OCI-LY7 (cell line): ENCODE data around the gene XRCC4. TPM values are rescaled to one million over a fixed set of nuclear protein-coding genes. Genes with fewer than 3 reads are reported as not detected.

ENCODE experiments used
- BruUV-seq: library from RNA; stranded (reverse); fragments of 400-500 nt; replicated peaks from 2 replicates; lab custom pipeline; 2021; lab: Mats Ljungman, UMichigan
- CTCF ChIA-PET: fragments of 300-600 bp; sonication (Branson Sonifier 250); formaldehyde crosslinking; loops from one replicate; lab custom pipeline; 2022; ENCODE audit warnings: antibody characterized with exemption; ENCODE audit not compliant: unreplicated experiment; lab: Charles Lee
- POLR2A ChIA-PET: fragments of 300-600 bp; sonication (Branson Sonifier 250); formaldehyde crosslinking; loops from one replicate; lab custom pipeline; 2022; ENCODE audit warnings: antibody characterized with exemption; lab: Charles Lee
- DNase-seq: peaks from one replicate; pipeline ENCODE4 v3.0.0-alpha.2; 2015; ENCODE audit warnings: low spot score
- H2AFZ ChIP-seq: fragments of 200-600 bp; sonication (generic), shearing (Covaris generic); 2 replicates; pipeline ENCODE4 v1.6.1; 2014; ENCODE audit warnings: mild to moderate bottlenecking, antibody characterized with exemption, low read length, moderate library complexity
- H3K27ac ChIP-seq: fragments of 200-600 bp; sonication (generic); 2 replicates; pipeline ENCODE4 v1.5.1; 2014; ENCODE audit warnings: mixed run types, low read depth, mild to moderate bottlenecking, moderate library complexity, low read length, inconsistent platforms; ENCODE audit not compliant: poor library complexity, severe bottlenecking
- H3K36me3 ChIP-seq: fragments of 200-600 bp; sonication (generic); 2 replicates; pipeline ENCODE4 v1.6.1; 2014; ENCODE audit warnings: mild to moderate bottlenecking, antibody characterized with exemption, low read length, moderate library complexity, mixed read lengths; ENCODE audit not compliant: insufficient read depth
- H3K4me1 ChIP-seq: fragments of 200-600 bp; sonication (generic); 2 replicates; pipeline ENCODE4 v1.5.1; 2014; ENCODE audit warnings: mild to moderate bottlenecking, low read length; ENCODE audit not compliant: insufficient read depth, poor library complexity, severe bottlenecking
- H3K4me2 ChIP-seq: fragments of 200-600 bp; sonication (generic); 2 replicates; pipeline ENCODE4 v1.6.1; 2014; ENCODE audit warnings: mild to moderate bottlenecking, low read length
- H3K4me3 ChIP-seq: fragments of 200-600 bp; sonication (generic); 2 replicates; pipeline ENCODE4 v1.5.1; 2014; ENCODE audit warnings: mild to moderate bottlenecking, low read depth, low read length; ENCODE audit not compliant: poor library complexity, severe bottlenecking
- H3K79me2 ChIP-seq: fragments of 200-600 bp; sonication (generic); 2 replicates; pipeline ENCODE4 v1.6.1; 2016; ENCODE audit warnings: low read depth, mild to moderate bottlenecking, low read length, moderate library complexity, mixed read lengths; ENCODE audit not compliant: insufficient read depth
- H3K9me2 ChIP-seq: fragments of 200-600 bp; sonication (generic); 2 replicates; pipeline ENCODE4 v1.6.1; 2016; ENCODE audit warnings: mild to moderate bottlenecking, low read length, mixed read lengths; ENCODE audit not compliant: insufficient read depth
- H3K9me3 ChIP-seq: fragments of 200-600 bp; sonication (generic); 2 replicates; pipeline ENCODE4 v1.6.1; 2014; ENCODE audit warnings: mild to moderate bottlenecking, mixed run types, low read length, mixed read lengths
- H4K20me1 ChIP-seq: fragments of 200-600 bp; sonication (generic); 2 replicates; pipeline ENCODE4 v1.6.1; 2014; ENCODE audit warnings: mild to moderate bottlenecking, antibody characterized with exemption, low read length, moderate library complexity, mixed read lengths; ENCODE audit not compliant: insufficient read depth
- CTCF ChIP-seq: fragments of 200-600 bp; sonication (generic); conservative IDR thresholded peaks from 2 replicates; pipeline ENCODE4 v1.5.1; 2014; ENCODE audit warnings: mild to moderate bottlenecking, antibody characterized with exemption, low read length, moderate library complexity, mixed read lengths
- EZH2phosphoT487 ChIP-seq: fragments of 200-600 bp; sonication (generic); IDR thresholded peaks from 2 replicates; pipeline ENCODE4 v1.6.1; 2018; ENCODE audit warnings: low read depth, borderline replicate concordance, mild to moderate bottlenecking, mixed run types, antibody characterized with exemption, low read length, moderate library complexity, mixed read lengths
- intact Hi-C: fragments of 100-400 bp; cut with micrococcal nuclease; formaldehyde crosslinking; loops from one replicate; pipeline ENCODE4 v1.10.0; 2022; ENCODE audit not compliant: unreplicated experiment
- total RNA-seq, 2 experiments: library from RNA; depleted of rRNA in 1 of 2; stranded (reverse); fragments of >200 nt in 1 of 2; shearing (Covaris generic) in 1 of 2; gene quantifications; 2 replicates each; pipeline ENCODE4 v1.2.3, GENCODE V29; 2014 to 2022

Gene XRCC4
- total RNA-seq, 2 experiments from 2014 or later, result 14.5 to 23.3 TPM

- Histone ChIP-seq H3K27ac (no peak overlapping the region), H3K4me1 (no peaks in the 10 kb centered on the region), H3K9me2 (no peaks in the 10 kb centered on the region), H3K9me3 (no peaks in the 10 kb centered on the region), H4K20me1 (no peaks in the 10 kb centered on the region), H2AFZ (no peak overlapping the region), H3K4me3 (no peak overlapping the region), H3K79me2 (no peaks in the 10 kb centered on the region), H3K36me3 (no peaks in the 10 kb centered on the region), H3K4me2 (no peak overlapping the region)
- TF ChIP-seq CTCF, result no peak
- no peak for TF ChIP-seq EZH2phosphoT487
- intact Hi-C loops, result no loop called here
- ChIA-PET POLR2A (no interaction called here), CTCF (no interaction called here)
- no peak for DNase-seq
- no TSS peak for BruUV-seq
These were observed 297.9 kb downstream of the XRCC4 start for GRCh38 chr5:83375049-83375745.

GRCh38 chr5:83376461-83376860 lies 299.1 kb downstream of the XRCC4 start:
- Histone ChIP-seq H3K79me2 (no peaks in the 10 kb centered on the region), H3K27ac (no peak overlapping the region), H3K9me3 (no peaks in the 10 kb centered on the region), H4K20me1 (no peaks in the 10 kb centered on the region), H2AFZ (no peak overlapping the region), H3K9me2 (no peaks in the 10 kb centered on the region), H3K4me2 (no peak overlapping the region), H3K4me1 (no peaks in the 10 kb centered on the region), H3K36me3 (no peaks in the 10 kb centered on the region), H3K4me3 (no peak overlapping the region)
- intact Hi-C loops, result no loop called here
- CTCF ChIA-PET, result no interaction called here
- no TSS peak for BruUV-seq
- no peak for DNase-seq
- no peak for TF ChIP-seq EZH2phosphoT487
- TF ChIP-seq CTCF, result no peak
- POLR2A ChIA-PET, result no interaction called here

GRCh38 chr5:83377131-83377865 lies 300.0 kb downstream of the XRCC4 start:
- DNase-seq, result no peak
- Histone ChIP-seq H3K9me3 (no peaks in the 10 kb centered on the region), H3K4me3 (no peak overlapping the region), H3K36me3 (no peaks in the 10 kb centered on the region), H3K9me2 (no peaks in the 10 kb centered on the region), H3K4me1 (no peaks in the 10 kb centered on the region), H3K27ac (no peak overlapping the region), H4K20me1 (no peaks in the 10 kb centered on the region), H3K79me2 (no peaks in the 10 kb centered on the region), H2AFZ (no peak overlapping the region), H3K4me2 (no peak overlapping the region)
- ChIA-PET POLR2A (interaction anchor here (0.9 kb wide), 1 partner anchor 698 kb away, joined by 3 read pairs; no protein-coding TSS in a partner anchor), CTCF (no interaction called here)
- TF ChIP-seq EZH2phosphoT487 (no peak), CTCF (no peak)
- intact Hi-C loops, result no loop called here
- BruUV-seq, result no TSS peak
